ENCODE measurements around the gene PEX5. TPM values are rescaled to one million over a fixed set of nuclear protein-coding genes. Genes with fewer than 3 reads are reported as not detected.
A peak's percentile ranks its signal among the peaks of the same experiment; 100 is the strongest.

PEX5 gene
- total RNA-seq (10 to 100 TPM; 24.9 to 40.1 (median 29.9) TPM), polyA plus RNA-seq (10 to 100 TPM in 1 of 2 donors, 1 to 10 TPM in 1; 9.7 to 45.9 TPM)
- long read RNA-seq, donor 1, partial matches to known transcripts, result 4 of 13 reads
- long read RNA-seq, donor 1, other reads (novel, unspliced or antisense), result 7 of 13 reads
- long read RNA-seq, donor 2, transcript PEX5-201 (15 exons, 3,252 nt), result major isoform, 12 of 29 reads
- long read RNA-seq, donor 2, partial matches to known transcripts, result 4 of 29 reads
- long read RNA-seq, donor 2, other reads (novel, unspliced or antisense), result 13 of 29 reads
- long read RNA-seq, donor 3, partial matches to known transcripts, result 1 of 12 reads
- long read RNA-seq, donor 3, other reads (novel, unspliced or antisense), result 6 of 12 reads

DNA sequence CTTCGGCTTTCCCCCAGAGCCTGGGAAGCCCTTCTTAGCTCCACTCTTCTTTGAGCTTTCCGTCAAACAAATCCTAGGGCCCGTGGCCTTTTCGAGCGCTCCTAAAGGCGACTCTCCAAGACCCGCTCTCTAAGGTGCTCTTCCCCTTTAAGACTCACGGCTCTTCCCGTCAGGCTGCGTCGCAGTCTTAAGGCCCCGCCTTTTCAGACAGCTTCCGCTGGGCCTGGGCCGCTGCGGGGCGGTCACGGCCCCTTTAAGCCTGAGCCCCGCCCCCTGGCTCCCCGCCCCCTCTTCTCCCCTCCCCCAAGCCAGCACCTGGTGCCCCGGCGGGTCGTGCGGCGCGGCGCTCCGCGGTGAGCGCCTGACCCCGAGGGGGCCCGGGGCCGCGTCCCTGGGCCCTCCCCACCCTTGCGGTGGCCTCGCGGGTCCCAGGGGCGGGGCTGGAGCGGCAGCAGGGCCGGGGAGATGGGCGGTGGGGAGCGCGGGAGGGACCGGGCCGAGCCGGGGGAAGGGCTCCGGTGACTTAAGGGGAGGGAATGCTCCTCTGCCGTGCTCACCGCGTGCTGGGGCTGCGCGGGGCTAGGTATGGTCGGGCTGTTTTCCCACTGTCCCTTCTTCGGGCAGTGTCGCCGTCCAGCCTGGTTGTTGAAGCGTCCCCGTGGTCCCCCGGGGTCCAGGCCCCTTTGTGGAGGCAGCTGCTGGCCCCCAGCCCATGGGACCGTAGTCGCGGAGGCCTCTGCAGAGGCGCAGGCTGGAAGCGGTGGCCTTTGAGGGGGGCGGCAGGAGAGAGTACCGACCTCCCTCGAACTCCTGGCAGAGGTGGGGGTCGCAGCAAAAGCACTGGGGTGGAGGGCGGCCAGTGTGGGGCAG, at the start of gene PEX5:
Gene PEX5, plus strand, starts transcription at position 289 of the 870 bp plus-strand sequence. CDS start 692 bp downstream, outside the sequence.
- Histone ChIP-seq H3K4me1 (peaks cover 4 to 30% (median 13%) of the 10 kb centered on the region in 12 donors), H3K9me3 (no peaks in the 10 kb centered on the region), H3K27me3 (no peaks in the 10 kb centered on the region), H3K36me3 (peaks cover 0 to 35% (median 17%) of the 10 kb centered on the region in 9 donors), H3K27ac (peak within 1 kb of the TSS; percentile 68 to 97 (median 87)), H3K4me3 (peak within 1 kb of the TSS; percentile 67 to 95 (median 78))
- intact Hi-C loops (cut with DNase I), result loop anchor here in 2 of 10 donors (5.0 kb wide), 1 partner anchor 47 kb away; no protein-coding TSS in a partner anchor
- ATAC-seq (peak; percentile 97 to 98 (median 97)), DNase-seq (peak; percentile 89 to 94 (median 93))
- TF ChIP-seq POLR2A (IDR thresholded peaks at IDR 0.05) (peak in 1 of 2 donors; percentile 59), CTCF (IDR thresholded peaks at IDR 0.05) (peak in 2 of 12 donors; percentile 37 to 40)
- WGBS, 4 donors, result 1% methylated on average over 28 to 68 of the region's 68 CpGs

DNA sequence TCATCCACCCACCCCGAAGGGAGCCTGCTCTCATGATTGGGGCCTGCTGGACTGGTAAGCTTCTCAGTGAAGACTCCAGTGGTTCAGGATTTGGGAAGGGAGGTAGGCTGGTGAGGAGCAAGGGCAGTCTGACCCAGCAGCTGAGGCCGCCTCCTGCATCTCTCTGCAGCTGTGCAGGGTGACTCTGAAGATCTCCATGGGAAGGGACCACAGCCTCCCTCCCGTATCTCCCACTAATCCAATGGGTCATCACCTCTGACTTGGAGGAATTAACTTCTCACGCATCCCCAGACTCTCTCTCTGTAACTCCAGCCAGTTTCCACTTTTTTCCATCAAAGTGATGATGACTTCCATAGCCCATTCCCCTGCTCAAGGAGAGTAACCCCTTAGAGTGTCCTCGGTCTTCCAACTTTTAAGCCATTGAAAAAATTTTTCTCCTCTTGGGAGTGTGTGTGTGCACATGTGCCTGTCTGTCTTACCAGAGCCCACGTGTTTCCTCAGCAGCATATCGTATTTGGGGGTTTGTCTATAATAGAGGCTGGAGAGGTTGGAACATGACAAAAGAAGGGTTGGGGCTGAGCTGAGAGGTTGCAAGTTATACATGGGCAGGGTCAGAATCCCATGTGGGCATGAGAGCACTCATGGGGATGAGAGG, 48.0 kb upstream of the PEX5 start:
- Histone ChIP-seq H3K4me3 (no peak overlapping the region), H3K27ac (no peak overlapping the region), H3K36me3 (peaks cover 0 to 39% (median 5%) of the 10 kb centered on the region in 9 donors), H3K4me1 (peaks cover 0 to 6% (median 0%) of the 10 kb centered on the region in 12 donors), H3K27me3 (no peaks in the 10 kb centered on the region), H3K9me3 (no peaks in the 10 kb centered on the region)
- 85 to 99% (median 90%) methylated on average over 7 of the region's 7 CpGs for WGBS, 4 donors
- intact Hi-C loops (cut with DNase I), result loop anchor here in 3 of 10 donors (5.0 to 10.0 kb wide), 2 partner anchors 46 to 493 kb away; partner anchors contain the start of gene PEX5 (in 2 of the 3)
- TF ChIP-seq CTCF (IDR thresholded peaks at IDR 0.05) (no peak), POLR2A (IDR thresholded peaks at IDR 0.05) (no peak)
- ATAC-seq, result no peak
- no peak for DNase-seq

GRCh38 chr12:7142056-7142644, 47.3 kb upstream of the PEX5 start:
- H3K36me3 ChIP-seq, result peaks cover 0 to 35% (median 3%) of the 10 kb centered on the region in 9 donors
- no peaks in the 10 kb centered on the region for H3K27me3 ChIP-seq
- H3K27ac ChIP-seq, result no peak overlapping the region
- peak in 2 of 4 donors; percentile 19 to 49 for ATAC-seq
- WGBS, 4 donors, result 63 to 78% (median 68%) methylated on average over 5 of the region's 5 CpGs
- no peaks in the 10 kb centered on the region for H3K9me3 ChIP-seq
- no peak for TF ChIP-seq POLR2A (IDR thresholded peaks at IDR 0.05)
- peak; percentile 33 to 63 (median 44) for TF ChIP-seq CTCF (IDR thresholded peaks at IDR 0.05)
- DNase-seq, result no peak
- no peak overlapping the region for H3K4me3 ChIP-seq
- intact Hi-C loops (cut with DNase I), result loop anchor here in 3 of 10 donors (5.0 to 10.0 kb wide), 2 partner anchors 45 to 493 kb away; partner anchors contain the start of gene PEX5 (in 2 of the 3)
- H3K4me1 ChIP-seq, result peaks cover 0 to 6% (median 0%) of the 10 kb centered on the region in 12 donors

Data from heart left ventricle (tissue), 16 donors.